NOMO-1 treated with DMSO at 0.1 percent for 48 hours (cell line): ENCODE measurements around the gene MIOS.
A peak's percentile ranks its signal among the peaks of the same experiment; 100 is the strongest.

Experiments
- DNase-seq: peaks from one replicate; lab custom pipeline; 2025; ENCODE audit not compliant: unreplicated experiment; lab: John Stamatoyannopoulos, UW

The MIOS gene

DNA sequence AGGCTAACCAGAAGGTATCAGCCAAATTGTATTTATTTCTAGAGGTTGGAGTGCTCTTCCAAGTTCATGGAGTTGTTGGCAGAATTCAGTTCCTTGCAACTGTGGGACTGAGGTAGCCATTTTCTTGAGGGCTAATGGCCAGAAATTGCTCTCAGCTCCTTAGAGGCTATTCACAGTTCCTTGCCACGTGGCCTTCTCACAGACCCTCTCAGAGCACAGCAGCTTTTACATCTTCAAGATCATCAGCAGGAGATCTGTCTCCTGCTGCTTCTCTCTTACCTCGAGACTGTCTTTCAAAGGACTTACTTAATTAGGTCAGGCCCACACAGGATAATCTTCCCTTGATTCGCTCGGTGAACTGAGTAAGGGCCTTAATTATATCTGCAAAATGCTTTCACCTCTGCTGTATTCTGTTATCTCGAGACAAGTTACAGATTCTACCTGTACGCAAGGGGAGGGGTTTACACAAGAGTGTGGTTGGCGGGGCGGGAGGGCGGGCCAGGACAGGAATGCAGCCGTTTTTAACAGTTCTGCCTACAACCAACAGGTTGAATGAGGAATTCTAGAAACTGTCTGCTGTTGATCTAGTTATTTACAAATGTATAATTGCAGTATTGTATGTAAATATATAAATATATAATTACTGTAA is 15.0 kb downstream of the MIOS start:
- DNase-seq, result no peak

DNA sequence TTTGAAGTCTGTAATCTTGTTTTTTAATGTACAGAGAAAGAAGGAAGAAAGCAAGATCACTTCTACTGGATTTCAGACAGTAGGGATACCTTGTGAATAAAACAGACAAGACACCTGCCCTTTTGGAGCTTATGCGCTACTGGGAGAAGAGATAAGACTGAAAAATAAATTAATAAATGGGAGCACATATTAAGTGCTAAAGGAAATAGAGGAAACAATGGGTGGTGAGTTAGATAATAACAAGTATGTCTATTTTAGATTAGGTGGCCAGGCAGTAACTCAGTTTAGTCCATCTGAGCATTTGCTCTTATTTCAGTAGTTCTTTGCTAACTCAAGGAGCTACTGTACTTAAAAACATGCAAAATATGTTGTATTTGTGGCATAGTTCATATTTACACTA is 15.9 kb downstream of the MIOS start:
- DNase-seq, result no peak

DNA sequence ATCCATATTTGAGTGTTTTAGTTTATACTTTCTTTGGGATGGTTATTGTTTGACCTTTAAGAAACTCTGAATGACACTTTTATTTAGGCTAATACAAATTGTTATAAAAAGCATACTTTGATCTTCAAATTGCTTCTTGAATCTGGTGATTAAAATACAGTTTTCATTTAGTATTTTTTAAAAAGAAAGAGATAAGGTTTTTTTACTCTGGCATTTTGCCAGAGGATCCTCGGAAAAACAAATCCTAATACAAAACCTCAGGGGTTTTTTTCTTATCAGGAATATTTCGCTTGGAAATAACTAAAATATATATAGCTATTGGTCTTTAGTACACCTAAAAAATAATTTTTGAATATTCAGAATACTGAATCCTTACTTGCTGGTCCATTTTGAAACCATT is 17.0 kb downstream of the MIOS start:
- DNase-seq, result no peak

DNA sequence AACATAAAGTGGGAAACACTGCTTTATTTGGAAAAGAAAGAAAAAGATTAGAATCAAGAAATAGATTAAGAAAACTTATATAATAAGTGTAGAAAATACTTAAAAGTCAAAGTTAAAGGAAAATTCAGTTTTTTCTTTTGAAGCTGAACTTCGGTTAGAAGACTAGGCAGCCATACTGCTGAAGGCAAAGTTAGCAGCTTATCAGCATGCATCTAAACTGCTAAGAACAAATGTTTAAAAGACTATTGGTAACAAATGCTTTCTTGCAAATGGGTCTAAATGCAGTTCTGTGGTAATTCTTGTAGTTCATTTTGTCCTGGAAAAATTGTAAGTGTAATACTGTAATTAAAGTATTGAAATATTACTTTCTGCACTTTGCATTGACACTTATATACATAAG is 18.0 kb downstream of the MIOS start:
- DNase-seq, result no peak

DNA sequence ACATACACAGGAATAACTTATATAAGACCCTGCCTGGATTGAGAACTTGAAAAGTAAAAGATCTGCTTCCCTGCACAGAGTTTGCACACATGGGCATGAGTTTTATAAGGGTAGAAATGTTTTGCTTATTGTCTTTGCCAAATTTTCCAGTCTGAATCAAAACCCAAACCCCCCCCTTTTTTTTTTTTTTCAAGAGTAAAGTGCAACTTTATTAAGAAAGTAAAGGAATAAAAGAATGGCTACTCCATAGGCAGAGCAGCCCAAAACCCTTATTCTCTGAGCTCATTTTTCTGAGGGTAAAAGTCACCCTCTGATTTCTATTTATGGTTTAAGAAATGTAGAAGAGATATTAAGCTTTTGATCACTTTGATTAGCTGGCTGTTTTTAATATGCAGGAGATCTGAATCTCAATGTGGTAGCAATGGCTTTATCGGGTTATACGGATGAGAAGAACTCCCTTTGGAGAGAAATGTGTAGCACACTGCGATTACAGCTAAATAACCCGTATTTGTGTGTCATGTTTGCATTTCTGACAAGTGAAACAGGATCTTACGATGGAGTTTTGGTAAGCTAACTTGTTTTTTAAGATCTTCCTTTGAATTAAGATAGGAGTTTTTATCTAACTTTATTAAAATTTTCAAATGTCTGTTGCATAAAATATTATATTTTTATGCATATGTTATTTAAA is 18.7 kb downstream of the MIOS start:
- no peak for DNase-seq

DNA sequence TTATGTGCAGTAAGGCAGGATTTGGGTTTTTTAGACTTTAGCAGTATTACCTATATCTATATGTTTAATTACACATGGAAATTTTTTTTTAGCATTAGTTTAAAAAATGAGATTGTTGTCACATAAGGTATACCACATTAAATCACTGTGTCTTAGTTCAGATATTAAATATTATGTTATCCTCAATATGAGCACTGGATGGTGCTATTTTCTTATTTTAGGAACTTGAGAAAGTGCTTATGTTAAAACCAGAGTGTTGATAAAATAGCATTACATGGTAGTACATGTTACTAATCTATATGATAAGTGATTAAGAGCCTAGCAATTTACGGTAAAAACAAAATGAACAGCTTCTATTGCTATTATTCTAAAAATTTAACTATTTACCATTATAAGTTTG is 28.8 kb downstream of the MIOS start:
- peak; percentile 37 for DNase-seq

DNA sequence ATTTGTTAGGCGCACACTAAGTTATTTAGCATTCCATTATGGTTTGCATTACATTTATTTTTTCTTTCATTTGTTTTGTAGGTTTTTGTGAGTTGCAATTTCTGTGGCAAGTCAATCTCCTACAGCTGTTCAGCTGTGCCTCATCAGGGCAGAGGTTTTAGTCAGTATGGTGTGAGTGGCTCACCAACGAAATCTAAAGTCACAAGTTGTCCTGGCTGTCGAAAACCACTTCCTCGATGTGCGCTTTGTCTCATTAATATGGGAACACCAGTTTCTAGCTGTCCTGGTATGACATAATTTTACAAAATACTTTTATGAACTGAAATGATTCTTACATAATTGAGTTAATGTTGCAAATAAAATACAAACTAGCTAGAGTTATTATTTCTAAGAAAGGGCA is 29.5 kb downstream of the MIOS start:
- peak; percentile 3 for DNase-seq

DNA sequence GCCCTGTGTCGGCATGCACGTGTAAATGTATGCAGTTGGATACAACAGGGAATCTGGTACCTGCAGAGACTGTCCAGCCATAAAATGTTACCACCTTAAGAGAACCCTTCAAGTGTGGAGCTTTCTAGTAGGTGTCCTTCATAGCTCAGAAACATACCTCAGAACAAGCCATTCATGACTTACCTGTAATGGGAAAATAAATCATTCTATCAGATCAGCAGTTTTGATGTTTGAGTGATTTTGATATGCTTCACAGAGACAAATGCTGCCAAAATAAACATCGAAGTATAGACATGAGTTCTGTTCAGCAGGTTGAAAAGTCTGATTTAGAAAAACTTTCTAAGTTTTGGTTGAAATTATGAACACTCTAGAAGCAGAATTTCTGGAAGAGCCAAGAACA is 40.3 kb downstream of the MIOS start:
- DNase-seq, result no peak

DNA sequence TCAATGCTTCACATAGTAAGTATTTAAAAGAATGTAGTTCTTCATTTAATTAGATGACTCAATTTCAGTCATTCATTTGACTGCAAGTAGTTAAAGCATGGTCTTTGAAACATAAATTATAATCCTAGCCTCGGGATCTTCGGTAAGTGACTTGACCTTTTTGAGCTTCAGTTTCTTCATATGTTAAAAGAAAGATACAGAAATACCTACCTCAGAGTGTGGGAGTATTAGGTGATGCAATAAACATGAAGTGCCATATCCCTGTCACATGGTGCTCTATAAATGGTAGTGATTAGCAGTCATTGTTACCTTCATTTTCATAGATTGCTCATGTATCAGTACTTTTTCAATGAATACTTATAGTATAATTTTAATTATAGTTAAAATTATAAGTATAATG is 42.6 kb downstream of the MIOS start:
- no peak for DNase-seq

DNA sequence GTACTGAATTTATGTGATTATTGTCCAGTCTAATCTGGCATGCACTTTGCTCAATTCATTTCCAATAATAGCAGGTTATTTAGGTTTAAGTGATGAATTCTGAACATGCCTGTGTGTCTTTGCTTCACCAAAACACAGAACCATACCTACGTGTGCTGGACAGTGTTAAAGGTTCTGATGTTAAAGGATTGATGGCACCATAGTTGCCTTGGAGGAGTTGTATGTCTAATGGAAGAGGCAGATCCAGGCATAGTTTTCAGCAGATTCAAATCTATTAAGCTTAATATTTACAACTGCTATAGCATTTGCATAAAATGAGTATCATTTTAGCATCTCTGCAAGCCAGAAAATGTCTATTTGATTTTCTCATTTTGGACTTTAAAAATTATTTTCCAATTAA is 45.8 kb downstream of the MIOS start:
- DNase-seq, result no peak

DNA sequence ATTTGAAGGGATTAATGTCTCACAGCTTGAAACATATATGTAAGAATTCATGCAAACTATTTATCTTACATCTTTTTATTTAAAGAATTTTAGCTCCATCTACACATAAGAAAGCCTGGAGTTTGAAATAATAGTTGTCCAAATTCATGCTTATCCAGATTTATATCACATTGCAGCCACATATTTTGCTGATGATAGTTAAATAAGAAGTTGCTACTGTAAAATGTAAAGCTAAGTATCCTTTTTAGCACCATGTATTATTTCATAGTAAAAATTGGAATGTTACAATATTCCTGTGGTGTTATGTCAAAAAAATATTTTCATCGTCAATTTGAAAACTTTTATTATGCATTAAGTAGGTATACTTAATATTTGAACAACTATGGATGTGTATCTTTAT is 46.5 kb downstream of the MIOS start:
- no peak for DNase-seq

DNA sequence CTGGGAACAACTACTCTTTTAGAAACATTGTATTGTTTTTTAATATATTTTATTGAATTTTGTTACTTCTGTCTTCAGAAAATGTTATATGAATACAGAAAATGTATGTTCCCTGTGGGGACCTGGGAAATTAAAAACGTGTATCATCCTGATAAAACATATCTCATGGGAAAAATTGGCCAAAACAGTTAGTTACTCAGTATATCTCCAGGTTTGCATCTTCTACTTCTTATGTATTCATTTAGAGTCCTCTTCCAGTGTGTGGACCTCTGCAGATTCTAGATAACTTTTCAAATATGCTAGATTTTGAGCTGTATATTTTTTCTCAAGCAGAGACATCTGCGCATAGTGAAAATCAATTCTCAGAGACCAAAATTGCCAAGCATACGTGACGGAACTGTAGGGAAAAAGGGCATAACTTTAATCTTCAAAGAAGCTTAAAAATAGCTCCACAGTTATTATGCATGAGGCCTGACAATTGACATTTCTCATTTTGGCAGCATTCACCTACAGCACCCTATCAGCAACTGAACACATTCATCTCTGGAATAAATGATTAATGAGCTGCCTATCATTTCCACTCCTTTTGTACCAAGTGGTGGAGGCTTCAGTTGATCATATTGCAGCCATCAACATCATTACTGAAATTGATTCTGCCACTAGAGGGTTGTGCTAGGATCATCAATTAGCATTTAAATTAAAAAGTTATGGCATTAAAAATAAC is 47.5 kb downstream of the MIOS start:
- DNase-seq, result no peak

DNA sequence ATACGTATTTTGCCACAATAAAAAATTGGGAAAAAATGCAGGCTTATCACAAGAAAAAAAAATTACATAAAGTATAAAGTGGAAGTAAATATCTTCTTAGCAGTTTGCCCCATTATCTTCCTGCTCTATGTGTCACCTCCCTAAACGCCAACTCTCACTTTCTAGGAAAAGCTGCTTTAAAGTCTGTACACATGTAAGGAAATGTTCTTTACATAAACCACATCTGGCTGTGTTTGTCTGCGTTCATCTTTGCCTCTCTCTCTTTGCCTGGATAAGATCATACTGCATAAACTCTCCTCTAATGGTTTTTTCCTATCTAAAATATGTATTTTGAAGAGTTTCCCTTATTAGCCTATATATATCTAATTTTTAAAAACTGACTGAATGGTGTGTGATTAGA is 50.9 kb downstream of the MIOS start:
- DNase-seq, result no peak

DNA sequence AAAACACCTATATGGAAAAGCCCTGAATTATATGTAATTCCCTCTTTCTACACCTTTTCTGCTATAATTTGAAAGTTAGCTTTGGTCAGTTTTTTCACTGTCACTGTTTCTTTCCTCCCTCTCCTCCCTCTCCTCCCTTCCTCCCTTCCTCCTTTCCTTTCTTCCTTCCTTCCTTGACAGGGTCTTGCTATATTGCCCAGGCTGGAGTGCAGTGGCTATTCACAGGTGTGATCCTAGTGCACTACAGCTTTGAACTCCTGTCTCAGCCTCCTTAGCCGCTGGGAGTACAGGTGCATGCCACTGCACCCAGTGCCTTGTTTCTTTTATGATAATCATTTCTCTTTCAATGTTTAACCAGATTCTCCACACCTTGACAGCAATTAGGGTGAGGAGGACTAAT is 51.7 kb downstream of the MIOS start:
- DNase-seq, result no peak

DNA sequence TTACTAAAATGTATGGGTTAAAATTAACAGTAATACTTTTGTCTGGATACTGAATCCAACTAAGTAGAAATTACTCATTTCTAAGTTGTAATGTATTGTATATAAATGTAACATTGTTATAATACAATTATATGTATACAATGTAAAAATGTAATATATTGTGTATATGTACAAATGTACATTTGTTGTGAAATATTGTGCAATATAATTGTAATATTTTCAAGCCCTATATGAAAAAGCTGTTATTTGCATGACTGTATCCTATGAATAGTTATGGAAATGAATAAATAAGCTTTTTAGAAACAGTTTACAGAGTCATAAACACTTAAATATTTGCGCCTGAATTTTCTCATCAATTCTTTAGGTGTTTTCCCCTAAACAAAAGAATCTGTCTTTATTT is 53.6 kb downstream of the MIOS start:
- DNase-seq, result no peak

DNA sequence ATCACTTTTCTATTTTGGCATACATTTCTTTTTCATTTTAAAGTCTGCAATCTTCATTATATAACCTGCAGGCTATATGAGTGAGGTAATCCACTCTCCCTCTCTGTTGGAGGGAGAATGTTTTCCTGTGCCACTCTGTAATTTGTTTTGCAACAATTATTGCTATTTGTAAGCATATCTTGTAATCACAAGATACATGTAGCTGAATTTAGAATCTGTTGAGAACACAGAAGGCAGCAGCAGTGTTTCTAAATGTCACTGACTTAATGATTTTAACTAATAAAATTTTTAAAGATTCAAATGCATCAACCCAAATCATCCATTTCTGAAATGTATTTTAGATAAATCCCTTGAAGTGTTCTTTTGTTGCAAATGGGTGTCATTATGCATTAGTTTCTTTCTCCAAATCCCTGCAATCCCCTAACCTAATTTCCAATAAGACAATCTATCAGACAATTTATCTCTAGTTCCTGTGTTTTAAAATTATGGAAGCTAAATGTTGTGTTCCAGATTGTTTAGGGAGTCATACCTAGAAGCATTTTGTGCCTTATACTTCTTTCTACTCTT is 54.0 kb downstream of the MIOS start:
- no peak for DNase-seq

DNA sequence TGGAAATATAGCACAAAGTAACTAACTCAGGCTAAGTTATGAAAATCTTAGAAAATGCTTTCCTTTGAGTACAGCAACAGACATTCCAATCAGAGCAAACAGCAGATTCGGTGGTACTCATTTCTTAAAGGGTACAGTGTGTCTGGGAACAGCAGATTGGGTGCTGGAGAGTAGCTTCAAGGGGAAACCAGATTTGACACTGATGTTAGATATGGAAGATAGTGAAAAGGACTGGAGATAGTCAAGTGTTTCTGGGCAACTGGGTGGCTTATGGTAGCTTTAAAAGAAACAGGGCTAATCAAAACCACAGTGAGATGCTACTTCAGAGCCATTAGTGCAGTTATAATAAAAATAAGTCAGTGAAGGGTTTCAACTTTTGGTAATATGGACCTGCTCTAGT is 61.8 kb downstream of the MIOS start:
- DNase-seq, result no peak

DNA sequence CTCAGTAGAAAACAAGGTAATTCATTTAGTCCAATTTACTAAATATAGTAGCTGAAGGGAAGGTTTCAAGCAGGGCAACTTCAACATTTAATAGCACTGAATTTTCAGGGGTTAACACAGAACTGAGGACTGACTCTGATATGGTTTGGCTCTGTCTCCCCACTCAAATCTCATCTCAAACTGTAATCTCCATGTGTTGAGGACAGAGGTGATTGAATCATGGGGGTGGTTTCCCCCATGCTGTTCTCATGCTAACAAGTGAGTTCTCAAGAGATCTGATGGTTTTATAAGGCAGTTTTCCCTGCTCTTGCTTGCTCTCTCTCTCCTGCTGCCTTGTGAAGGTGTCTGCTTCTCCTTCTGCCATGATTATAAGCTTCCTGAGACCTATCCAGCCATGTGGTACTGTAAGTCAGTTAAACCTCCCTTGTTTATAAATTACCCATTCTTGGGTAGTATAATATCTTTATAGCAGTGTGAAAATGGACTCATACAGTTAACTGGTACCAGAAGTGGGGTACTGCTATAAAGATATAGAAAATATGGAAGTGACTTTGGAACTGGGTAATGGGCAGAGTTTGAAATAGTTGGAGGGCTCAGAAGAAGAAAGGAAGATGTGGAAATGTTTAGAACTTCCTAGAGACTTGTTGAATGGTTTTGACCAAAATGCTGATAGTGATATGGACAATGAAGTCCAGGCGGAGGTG is 64.1 kb downstream of the MIOS start:
- DNase-seq, result no peak

DNA sequence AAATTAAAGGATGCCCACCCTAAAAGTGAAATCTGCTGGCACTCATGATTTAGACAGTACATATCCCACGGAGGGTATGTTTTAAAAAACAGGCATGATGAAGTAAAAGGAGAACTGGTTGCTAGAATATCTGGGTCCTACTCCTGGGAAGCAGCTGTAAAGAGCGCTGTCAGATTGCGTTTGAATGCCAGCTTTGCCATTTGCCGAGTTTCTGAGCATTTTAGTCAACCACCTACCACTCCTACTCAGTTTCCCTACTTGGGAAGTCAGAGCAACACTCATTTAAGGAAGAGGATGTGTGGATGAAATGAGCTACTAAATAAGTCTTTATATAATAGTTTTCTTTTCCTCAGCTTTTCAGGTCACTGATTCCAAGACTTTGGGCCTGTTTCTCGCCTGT is 72.7 kb downstream of the MIOS start:
- peak; percentile 4 for DNase-seq

DNA sequence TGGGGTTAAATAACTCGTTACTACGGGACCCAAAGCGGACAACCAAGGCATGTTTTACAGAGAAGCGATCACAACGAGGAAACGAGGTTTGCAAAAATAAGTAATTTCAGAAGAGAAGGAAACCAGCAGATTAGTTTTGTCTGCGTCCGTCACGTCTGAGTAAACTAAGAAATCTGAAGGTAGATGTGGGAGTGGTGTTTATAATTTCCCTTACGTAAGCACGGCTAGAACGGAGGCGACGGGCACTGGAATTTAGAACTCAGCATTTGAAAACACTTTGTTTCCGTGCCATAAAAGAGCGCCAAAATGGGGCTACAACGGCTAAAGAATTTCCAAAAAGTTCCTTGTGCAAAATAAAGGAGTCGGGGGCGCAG is 73.2 kb downstream of the MIOS start:
- no peak for DNase-seq
